Measurements from ENCODE around the gene IDH2.

DNA sequence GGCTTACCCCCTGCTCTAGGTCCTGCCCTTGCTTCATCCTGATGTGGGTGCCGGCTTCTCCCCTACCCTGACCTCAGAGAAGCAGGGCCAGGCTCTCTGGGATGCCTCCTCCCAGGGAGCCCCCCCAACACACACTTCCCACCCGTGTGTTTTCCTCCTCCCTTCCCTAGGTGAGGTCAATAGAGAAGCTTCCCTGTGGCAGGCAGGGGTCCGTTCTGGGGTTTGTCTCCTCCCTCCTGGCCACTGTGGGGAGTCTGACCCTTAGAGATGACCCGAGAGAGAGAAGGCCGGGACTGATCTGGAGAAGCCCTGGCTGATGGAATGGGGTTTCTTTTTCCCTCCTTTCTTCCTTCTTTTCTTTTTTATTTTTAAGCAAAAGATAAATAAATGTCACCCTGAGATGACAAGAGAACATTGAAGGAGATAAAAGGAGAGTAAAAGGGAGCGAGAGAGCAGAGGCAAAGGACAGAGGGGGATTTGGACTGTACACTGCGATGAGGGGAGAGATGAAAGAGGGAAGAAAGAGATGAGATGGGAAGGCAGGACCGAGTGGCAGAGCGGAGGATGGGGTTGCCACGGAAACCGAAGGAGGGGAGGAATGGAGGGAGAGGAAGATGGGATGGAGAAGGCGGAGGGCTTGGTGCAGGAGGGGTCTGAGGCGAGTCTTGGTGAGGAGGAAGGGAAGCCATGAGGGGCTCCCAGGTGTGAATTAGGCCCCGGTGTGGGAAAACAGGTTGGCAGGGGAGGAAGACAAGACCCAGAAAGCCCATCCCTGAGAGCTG is 48.4 kb downstream of the IDH2 start:
- TF ChIP-seq, protein P1, sequence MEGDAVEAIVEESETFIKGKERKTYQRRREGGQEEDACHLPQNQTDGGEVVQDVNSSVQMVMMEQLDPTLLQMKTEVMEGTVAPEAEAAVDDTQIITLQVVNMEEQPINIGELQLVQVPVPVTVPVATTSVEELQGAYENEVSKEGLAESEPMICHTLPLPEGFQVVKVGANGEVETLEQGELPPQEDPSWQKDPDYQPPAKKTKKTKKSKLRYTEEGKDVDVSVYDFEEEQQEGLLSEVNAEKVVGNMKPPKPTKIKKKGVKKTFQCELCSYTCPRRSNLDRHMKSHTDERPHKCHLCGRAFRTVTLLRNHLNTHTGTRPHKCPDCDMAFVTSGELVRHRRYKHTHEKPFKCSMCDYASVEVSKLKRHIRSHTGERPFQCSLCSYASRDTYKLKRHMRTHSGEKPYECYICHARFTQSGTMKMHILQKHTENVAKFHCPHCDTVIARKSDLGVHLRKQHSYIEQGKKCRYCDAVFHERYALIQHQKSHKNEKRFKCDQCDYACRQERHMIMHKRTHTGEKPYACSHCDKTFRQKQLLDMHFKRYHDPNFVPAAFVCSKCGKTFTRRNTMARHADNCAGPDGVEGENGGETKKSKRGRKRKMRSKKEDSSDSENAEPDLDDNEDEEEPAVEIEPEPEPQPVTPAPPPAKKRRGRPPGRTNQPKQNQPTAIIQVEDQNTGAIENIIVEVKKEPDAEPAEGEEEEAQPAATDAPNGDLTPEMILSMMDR (IDR thresholded peaks at IDR 0.05), result no peak
- no peak for TF ChIP-seq ZBTB21 (CRISPR knock-in tag; IDR thresholded peaks at IDR 0.05; ENCODE audit: borderline replicate concordance)
- no peak for TF ChIP-seq FOXP1 (CRISPR knock-in tag; IDR thresholded peaks at IDR 0.05; ENCODE audit: borderline replicate concordance)
- no peak for TF ChIP-seq ZNF138 (CRISPR knock-in tag; conservative IDR thresholded peaks at IDR 0.05)
- TF ChIP-seq, protein P2, sequence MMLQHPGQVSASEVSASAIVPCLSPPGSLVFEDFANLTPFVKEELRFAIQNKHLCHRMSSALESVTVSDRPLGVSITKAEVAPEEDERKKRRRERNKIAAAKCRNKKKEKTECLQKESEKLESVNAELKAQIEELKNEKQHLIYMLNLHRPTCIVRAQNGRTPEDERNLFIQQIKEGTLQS (CRISPR knock-in tag; conservative IDR thresholded peaks at IDR 0.05), result no peak
- TF ChIP-seq USF1 (CRISPR knock-in tag; IDR thresholded peaks at IDR 0.05), result no peak
- TF ChIP-seq E2F1 (CRISPR knock-in tag; IDR thresholded peaks at IDR 0.05), result no peak
- no peak for TF ChIP-seq MAX (CRISPR knock-in tag; IDR thresholded peaks at IDR 0.05)
- TF ChIP-seq FOXK1 (CRISPR knock-in tag; IDR thresholded peaks at IDR 0.05), result no peak
- no peak for TF ChIP-seq NFYB (CRISPR knock-in tag; conservative IDR thresholded peaks at IDR 0.05; ENCODE audit: low read depth)
- no peak for TF ChIP-seq ATF2 (CRISPR knock-in tag; IDR thresholded peaks at IDR 0.05; ENCODE audit: borderline replicate concordance, low read depth)
- no peak for TF ChIP-seq RELA (CRISPR knock-in tag; IDR thresholded peaks at IDR 0.05; ENCODE audit: borderline replicate concordance)
- TF ChIP-seq CREB1 (CRISPR knock-in tag; IDR thresholded peaks at IDR 0.05), result no peak
- TF ChIP-seq JUN (CRISPR knock-in tag; IDR thresholded peaks at IDR 0.05), result no peak
